GM18873 (cell line): Measurements from ENCODE around the gene DENND6A.
"Not testable (repeated sequence)": the region's sequence is repeated elsewhere in the genome, so short reads cannot be mapped to it uniquely, and the experiment has no call there.

ENCODE experiments used
- ATAC-seq: cut with Tn5 transposase; IDR thresholded peaks from one replicate; pipeline ENCODE4 v1.9.1; 2021; ENCODE audit warnings: mild to moderate bottlenecking, moderate library complexity, moderate number of reproducible peaks; ENCODE audit not compliant: unreplicated experiment, low FRiP score

The DENND6A gene, protein sequence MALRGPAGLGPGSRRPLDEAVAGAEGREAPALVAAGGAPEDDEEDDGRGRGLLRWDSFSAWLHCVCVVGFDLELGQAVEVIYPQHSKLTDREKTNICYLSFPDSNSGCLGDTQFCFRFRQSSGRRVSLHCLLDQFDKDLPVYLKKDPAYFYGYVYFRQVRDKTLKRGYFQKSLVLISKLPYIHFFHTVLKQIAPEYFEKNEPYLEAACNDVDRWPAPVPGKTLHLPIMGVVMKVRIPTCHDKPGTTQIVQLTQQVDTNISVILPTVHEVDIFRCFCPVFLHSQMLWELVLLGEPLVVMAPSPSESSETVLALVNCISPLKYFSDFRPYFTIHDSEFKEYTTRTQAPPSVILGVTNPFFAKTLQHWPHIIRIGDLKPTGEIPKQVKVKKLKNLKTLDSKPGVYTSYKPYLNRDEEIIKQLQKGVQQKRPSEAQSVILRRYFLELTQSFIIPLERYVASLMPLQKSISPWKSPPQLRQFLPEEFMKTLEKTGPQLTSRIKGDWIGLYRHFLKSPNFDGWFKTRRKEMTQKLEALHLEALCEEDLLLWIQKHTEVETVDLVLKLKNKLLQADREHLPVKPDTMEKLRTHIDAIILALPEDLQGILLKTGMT

GRCh38 chr3:57692396-57693147, at the start of gene DENND6A:
Gene DENND6A (minus strand): TSS chr3:57693077. CDS start chr3:57693018, 59 bp downstream.
- peak; percentile 67 for ATAC-seq

DNA sequence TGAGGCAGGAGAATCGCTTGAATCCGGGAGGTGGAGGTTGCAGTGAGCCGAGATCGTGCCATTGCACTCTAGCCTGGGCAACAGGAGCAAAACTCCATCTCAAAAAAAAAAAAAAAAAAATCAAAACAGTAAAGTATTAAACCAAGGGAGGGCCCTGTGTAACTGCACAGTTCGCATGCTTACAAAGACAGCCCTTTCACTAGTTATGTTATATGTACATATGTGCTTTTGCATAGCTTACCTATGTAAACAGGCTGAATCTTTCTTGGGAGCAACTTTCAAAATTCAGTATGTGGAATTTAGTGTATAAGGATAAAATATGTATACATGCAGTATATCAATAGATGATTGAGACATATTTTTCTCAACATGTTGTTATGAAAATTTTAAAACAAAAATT, 47.1 kb upstream of the DENND6A start:
- ATAC-seq = no peak

GRCh38 chr3:57738391-57738790, 45.5 kb upstream of the DENND6A start:
- ATAC-seq = no peak

DNA sequence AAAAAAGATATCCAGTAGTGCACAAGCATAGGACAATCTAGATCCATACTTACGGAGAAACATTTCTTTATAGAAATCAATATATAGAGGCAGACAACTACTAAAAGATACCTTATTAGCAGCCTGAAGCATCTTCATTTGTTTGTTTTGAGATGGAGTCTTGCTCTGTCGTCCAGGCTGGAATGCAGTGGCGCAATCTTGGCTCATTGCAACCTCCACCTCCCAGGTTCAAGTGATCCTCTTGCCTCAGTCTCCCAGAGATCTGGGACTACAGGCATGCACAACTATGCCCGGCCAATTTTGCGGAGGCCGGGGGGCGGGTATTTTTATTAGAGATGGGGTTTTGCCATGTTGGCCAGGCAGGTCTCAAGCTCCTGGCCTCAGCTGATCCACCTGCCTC, 45.0 kb upstream of the DENND6A start:
- no peak for ATAC-seq

- ATAC-seq = no peak
Observed at GRCh38 chr3:57735405-57735804, 42.5 kb upstream of the DENND6A start.

DNA sequence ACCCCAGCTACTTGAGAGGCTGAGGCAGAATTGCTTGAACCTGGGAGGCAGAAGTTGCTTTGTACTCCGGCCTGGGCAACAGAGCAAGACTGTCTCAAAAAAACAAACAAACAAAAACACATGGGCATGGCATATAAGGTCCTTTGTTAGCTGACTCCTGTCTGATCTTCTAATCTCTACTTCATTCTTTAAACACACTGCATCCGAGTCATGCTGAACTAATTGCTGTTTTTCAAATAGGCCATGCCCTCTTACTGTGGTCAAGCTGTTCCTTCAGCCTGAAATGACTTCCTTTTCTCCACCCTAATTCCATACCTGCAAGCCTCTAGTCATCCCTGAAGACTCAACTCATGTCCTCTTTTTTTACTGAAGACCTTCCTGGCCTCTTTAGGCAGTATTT, 40.9 kb upstream of the DENND6A start:
- no peak for ATAC-seq

GRCh38 chr3:57731311-57731710, 38.4 kb upstream of the DENND6A start:
- ATAC-seq = no peak

- no peak for ATAC-seq
Observed at GRCh38 chr3:57730682-57731081, 37.8 kb upstream of the DENND6A start.

DNA sequence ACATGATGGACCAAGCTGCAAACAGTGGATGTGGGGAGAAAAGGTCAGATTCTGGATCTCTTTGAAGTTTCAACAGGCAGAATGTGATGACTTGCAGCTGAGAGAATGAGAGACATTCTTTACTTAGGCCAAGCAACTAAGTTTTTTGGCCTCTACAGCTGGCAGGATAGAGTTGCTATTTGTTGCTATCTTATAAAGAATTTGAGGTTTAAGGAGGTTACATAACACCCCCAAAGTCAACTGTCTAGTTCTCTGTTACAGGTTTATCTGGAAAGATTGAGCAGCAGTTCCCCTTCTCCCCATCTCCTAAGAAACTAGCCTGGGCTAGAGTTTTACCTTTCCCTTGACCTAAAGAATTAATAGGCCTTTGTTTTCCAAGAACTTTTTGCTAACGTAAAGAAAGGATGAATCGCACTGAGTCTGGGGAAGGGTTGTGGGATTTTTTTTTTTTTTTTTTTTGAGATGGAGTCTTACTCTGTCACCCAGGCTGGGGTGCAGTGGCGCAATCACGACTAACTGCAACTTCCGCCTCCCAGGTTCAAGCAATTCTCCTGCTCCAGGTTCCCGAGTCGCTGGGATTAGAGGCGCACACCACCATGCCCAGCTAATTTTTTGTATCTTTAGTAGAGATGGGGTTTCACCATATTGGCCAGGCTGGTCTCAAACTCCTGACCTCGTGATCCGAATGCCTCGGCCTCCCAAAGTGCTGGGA, 36.6 kb upstream of the DENND6A start:
- no peak for ATAC-seq

- no peak for ATAC-seq
Observed at GRCh38 chr3:57727106-57727505, 34.2 kb upstream of the DENND6A start.

DNA sequence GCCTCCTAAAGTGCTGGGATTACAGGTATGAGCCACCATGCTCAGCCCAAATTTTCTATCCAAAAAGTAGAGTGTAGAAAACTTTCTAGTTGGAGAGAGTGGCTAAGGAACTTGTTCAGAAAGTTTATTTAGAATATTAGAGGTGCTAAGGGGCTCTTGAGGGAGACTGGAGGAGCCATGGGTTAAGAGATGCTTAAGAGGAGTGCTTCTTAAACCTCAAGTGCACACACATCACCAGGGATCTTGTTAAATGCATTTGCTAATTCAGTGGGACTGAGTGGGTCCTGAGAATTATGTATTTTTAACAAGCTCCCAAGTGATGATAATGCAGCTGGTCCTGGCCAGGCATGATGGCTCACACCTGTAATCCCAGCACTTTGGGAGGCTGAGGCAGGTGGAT, 33.5 kb upstream of the DENND6A start:
- ATAC-seq = no peak

DNA sequence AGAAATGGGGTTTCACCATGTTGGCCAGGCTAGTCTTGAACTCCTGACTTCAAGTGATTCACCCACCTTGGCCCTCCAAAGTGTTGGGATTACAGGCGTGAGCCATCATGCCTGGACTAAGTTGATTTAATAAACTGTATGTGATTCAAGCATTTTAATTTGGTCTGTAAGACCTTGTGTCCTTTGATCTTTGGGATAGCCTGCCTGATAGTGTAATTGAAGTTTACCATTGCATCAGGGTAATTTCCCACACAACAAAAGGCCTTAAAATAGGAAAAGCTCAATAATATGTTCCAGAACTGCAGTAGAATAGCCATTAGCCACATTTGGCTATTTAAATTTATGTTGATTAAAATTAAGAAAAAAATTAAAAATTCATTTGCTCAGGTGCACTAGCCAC, 25.2 kb upstream of the DENND6A start:
- ATAC-seq = no peak

- no peak for ATAC-seq
Observed at GRCh38 chr3:57717205-57717868, 24.5 kb upstream of the DENND6A start.

DNA sequence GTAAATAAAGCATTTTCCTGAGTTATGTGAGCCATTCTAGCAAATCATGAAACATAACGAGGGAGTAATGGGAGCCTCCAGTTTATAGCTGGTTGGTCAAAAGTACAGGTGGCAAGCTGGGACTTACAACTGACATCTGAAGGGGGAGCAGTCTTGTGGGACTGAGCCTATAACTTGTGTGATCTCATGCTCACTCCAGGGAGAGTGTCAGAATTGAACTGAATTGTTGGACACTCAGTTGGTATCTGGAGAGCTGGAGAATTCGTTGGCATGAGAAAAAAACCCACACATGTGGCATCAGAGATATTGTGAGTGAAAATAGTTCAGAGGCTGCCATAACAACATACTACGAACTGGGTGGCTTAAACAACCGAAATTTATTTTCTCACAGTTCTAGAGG, 22.8 kb upstream of the DENND6A start:
- no peak for ATAC-seq

DNA sequence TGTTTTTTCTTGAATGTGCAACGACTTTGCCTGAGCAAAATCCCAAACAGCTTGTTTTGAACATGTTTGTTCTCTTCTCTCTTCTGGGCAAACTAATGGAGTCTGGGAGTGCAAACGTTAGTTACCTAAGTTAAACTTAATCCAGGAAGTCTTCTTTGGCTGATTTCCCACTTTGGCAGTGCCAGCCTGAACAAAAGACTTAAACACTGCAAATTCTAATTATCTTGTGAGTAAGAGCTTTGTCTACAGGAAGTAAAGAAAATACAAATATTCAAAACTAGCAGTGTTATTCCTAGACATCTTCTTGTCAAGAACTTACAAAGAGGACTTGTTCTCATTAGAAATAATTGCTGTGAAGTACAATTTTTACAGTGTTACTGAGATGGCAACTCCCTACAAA, 16.7 kb upstream of the DENND6A start:
- no peak for ATAC-seq

DNA sequence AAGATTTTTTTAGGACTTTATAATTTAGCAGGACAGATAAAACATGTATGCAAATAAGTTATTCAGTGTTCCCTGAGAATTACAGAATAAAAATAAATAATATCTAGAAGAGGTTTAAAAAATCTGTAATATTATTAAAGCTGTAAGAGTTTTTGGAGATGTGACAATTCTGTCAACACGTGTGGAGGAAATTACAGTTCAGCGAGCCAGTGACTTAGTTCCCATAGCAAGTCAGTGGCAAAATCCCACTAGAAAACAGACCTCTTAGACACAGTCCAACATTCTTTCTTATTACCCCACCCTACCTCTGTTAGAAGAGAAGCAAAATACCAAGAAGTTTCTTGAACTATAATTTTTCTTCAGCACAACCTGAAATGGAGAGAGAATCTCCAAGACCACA, 16.2 kb upstream of the DENND6A start:
- no peak for ATAC-seq

DNA sequence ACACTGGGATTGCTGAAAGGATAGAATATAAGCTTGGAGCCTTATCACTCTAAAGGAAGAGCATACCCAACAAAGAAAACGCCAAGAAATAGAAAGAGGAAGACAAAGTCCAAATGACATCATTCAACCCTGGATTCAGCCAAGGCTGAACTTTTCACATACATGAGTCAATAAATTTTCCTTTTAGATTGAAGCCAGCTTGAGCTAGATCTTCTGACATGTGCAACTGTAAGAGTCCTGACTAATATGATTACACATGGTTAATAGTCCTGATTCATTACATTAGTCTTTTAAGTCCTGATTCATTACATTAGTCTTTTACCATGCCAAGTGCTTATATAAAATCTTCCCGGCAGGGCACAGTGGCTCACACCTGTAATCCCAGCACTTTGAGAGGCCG, 13.6 kb upstream of the DENND6A start:
- no peak for ATAC-seq

GRCh38 chr3:57705351-57705750, 12.5 kb upstream of the DENND6A start:
- not testable (repeated sequence) for ATAC-seq

DNA sequence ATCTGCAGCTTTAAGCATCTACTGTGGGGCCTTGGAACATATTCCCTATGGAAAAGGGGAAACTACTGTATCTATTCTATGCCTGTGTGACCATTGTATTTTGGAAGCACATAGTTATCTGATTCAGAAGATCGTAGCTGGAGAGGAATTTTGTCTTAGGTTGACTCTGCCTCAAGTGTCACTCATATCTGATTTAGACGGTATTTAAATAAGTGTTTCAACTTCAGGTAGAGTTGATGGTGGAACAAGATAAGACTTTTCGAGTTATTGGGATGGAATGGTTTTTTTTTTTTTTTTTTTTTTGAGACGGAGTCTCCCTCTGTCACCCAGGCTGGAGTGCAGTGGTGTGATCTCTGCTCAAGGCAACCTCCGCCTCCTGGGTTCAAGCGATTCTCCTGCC, 8.9 kb upstream of the DENND6A start:
- no peak for ATAC-seq

DNA sequence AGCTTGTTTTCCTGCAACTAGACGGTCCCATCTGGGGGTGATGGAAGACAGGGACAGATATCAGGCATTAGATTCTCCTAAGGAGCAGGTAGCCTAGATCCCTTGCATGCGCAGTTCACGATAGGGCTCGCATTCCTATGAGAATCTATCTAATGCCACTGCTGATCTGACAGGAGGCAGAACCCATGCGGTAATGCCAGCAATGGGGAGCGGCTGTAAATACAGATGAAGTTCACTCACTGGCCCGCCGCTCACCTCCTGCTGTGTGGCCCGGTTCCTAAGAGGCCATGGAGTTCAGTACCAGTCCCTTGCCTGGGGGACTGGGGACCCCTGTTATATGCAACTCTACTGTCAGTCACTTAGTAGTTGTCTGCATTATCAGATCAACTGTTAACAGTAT, 7.9 kb upstream of the DENND6A start:
- no peak for ATAC-seq
